ENCODE results near the gene LAMA3. TPM values are rescaled to one million over a fixed set of nuclear protein-coding genes. Genes with fewer than 3 reads are reported as not detected.

Gene LAMA3
- total and polyA plus RNA-seq, 2 donors from 2014 or later, result 4.4 to 66.0 TPM

DNA sequence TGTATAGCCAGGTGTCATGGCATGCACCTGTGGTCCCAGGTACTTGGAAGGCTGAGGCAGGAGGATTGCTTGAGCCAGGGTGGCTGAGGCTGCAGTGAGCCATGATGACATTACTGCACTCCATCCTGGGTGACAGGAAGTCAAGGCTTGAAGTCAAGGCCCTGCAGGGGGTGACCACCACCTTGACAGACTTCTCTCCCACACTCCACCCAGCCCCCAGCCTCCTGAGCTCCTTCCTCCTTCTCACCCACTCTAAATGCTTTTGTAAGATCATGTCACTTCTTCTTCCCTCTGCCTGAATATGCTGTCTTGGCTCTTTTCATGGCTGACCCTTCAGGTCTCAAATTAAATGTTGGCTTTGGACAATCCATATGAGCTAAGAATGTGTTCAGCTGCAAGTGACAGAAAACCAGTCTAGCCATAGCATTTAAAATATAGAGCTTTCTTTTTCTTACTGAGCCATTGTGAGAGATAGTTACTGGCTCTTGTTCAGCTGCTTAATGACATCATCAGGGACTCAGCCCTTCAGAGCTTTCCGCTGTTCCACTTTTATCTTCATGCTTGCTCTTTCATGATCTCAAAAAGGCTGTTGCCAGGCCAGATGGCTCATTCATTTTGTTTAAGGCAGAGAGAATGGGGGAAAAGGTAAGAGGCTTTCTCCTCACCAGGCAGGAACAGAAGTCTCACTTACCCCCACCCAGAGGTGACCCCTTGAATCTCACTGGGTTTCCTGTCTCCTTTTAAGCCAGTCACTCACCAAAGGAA, 288.6 kb downstream of the LAMA3 start:
- no peak overlapping the region for H3K4me3 ChIP-seq (ENCODE audit: low read length in 3 of 3)
- H3K36me3 ChIP-seq (ENCODE audit: control insufficient read depth in 2 of 3, insufficient read depth in 3 of 3, low read length in 3 of 3), result no peaks in the 10 kb centered on the region
- H3K27ac ChIP-seq (ENCODE audit: low read depth in 2 of 2, low read length in 2 of 2), result no peak overlapping the region
- no peaks in the 10 kb centered on the region for H3K9me3 ChIP-seq (ENCODE audit: control insufficient read depth in 2 of 3, insufficient read depth in 1 of 3, low read length in 3 of 3)
- TF ChIP-seq, protein P1, sequence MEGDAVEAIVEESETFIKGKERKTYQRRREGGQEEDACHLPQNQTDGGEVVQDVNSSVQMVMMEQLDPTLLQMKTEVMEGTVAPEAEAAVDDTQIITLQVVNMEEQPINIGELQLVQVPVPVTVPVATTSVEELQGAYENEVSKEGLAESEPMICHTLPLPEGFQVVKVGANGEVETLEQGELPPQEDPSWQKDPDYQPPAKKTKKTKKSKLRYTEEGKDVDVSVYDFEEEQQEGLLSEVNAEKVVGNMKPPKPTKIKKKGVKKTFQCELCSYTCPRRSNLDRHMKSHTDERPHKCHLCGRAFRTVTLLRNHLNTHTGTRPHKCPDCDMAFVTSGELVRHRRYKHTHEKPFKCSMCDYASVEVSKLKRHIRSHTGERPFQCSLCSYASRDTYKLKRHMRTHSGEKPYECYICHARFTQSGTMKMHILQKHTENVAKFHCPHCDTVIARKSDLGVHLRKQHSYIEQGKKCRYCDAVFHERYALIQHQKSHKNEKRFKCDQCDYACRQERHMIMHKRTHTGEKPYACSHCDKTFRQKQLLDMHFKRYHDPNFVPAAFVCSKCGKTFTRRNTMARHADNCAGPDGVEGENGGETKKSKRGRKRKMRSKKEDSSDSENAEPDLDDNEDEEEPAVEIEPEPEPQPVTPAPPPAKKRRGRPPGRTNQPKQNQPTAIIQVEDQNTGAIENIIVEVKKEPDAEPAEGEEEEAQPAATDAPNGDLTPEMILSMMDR (IDR thresholded peaks at IDR 0.05; ENCODE audit: borderline replicate concordance, extremely low read depth, insufficient read depth), result no peak
- H3K27me3 ChIP-seq (ENCODE audit: control insufficient read depth, insufficient read depth, low read length), result no peaks in the 10 kb centered on the region
- FAIRE-seq, result no peak
- peaks cover 0 to 3% (median 0%) of the 10 kb centered on the region in 3 donors for H3K4me1 ChIP-seq (ENCODE audit: control insufficient read depth in 2 of 3, insufficient read depth in 2 of 3, low read depth in 1 of 3, low read length in 3 of 3)
- intact Hi-C loops (cut with DNase I), result loop anchor here (10.0 kb wide), 1 partner anchor 57 kb away; no protein-coding TSS in a partner anchor
- no peak overlapping the region for H3K9ac ChIP-seq (ENCODE audit: low read length in 3 of 3)
- no peak for DNase-seq

DNA sequence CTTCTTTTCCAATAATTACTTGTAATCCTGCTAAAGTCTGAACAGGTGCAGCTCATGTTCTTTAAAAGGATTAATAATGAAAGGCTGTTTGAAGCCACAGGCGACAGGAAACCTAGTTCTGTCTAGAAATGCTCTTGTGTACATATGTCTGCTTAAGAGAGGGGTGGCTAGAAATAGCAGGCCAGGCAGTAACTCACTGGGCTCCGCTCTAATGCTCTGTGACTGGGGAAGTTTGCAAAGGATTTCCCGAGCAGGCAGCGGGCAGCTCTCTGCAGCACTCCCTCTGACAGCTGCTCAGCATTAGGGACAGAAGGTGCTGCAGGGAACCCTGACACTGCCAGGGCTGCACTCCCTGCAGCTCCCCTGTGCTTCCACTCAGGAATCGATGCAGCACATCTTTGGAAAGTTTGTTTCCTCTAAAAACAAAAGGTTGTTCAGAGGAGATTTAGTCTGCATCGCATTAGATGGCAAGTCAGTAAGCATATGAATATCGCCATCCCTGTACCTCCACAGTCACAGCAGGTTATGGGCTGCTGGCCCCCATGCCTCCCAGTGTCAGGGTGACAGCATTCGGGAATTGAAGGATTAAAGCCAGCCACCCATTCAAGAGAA, 292.2 kb downstream of the LAMA3 start:
- intact Hi-C loops (cut with DNase I), result no loop called here
- H3K4me1 ChIP-seq (ENCODE audit: control insufficient read depth in 2 of 3, insufficient read depth in 2 of 3, low read depth in 1 of 3, low read length in 3 of 3), result peaks cover 0 to 3% (median 0%) of the 10 kb centered on the region in 3 donors
- FAIRE-seq (no peak), DNase-seq (peak in 3 of 5 donors; percentile 50 to 66 (median 58))
- TF ChIP-seq, protein P1 (IDR thresholded peaks at IDR 0.05; ENCODE audit: borderline replicate concordance, extremely low read depth, insufficient read depth), result no peak
- no peak overlapping the region for H3K27ac ChIP-seq (ENCODE audit: low read depth in 2 of 2, low read length in 2 of 2)
- no peaks in the 10 kb centered on the region for H3K27me3 ChIP-seq (ENCODE audit: control insufficient read depth, insufficient read depth, low read length)
- H3K9me3 ChIP-seq (ENCODE audit: control insufficient read depth in 2 of 3, insufficient read depth in 1 of 3, low read length in 3 of 3), result no peaks in the 10 kb centered on the region
- no peak overlapping the region for H3K4me3 ChIP-seq (ENCODE audit: low read length in 3 of 3)
- H3K9ac ChIP-seq (ENCODE audit: low read length in 3 of 3), result no peak overlapping the region
- H3K36me3 ChIP-seq (ENCODE audit: control insufficient read depth in 2 of 3, insufficient read depth in 3 of 3, low read length in 3 of 3), result no peaks in the 10 kb centered on the region

DNA sequence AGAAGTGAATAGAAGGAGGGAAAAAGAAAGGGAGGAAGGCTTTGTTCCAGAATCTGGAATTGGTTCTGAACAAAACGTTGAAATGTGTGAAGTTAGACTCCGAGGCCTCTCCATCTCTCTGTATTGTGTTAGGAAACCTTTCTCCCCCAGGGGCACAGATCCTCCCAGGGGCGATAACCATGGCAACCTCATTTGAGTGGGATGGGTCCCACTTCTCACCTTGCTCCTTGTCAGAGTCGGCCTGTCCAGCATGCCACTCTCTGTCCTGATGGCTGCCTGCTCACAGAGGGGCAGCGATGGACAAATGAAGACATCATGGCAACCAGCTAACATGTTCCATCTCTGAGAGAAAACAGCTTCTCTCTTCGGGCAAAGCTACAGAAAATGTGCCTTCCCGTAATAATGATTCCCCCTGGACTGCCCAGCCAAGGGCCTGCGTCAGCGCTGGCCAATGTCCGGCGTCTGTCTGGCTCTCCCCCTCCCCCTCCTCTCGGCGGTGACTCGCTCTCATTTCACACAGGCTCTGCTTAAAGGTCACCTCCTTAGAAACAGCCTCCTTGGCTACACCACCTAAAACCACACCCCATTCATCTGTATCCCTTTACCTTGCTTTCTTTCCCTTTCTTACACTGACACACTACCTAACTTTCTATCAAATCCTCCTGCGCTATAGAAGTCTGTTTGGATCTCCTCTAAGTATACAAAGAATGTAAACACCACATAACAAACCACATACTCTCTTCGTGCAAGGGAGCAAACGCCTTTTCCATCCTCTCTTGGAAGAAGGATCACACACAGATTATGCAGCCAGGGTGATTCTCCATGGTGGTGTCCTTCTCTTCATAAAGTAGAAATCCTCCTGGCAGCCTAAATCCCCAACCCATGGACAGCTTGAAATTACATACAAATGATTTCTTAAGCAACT, 293.2 kb downstream of the LAMA3 start:
- Histone ChIP-seq H3K27me3 (ENCODE audit: control insufficient read depth, insufficient read depth, low read length) (no peaks in the 10 kb centered on the region), H3K4me1 (ENCODE audit: control insufficient read depth in 2 of 3, insufficient read depth in 2 of 3, low read depth in 1 of 3, low read length in 3 of 3) (peaks cover 0 to 3% (median 0%) of the 10 kb centered on the region in 3 donors), H3K9me3 (ENCODE audit: control insufficient read depth in 2 of 3, insufficient read depth in 1 of 3, low read length in 3 of 3) (no peaks in the 10 kb centered on the region), H3K9ac (ENCODE audit: low read length in 3 of 3) (no peak overlapping the region), H3K4me3 (ENCODE audit: low read length in 3 of 3) (no peak overlapping the region), H3K27ac (ENCODE audit: low read depth in 2 of 2, low read length in 2 of 2) (no peak overlapping the region), H3K36me3 (ENCODE audit: control insufficient read depth in 2 of 3, insufficient read depth in 3 of 3, low read length in 3 of 3) (no peaks in the 10 kb centered on the region)
- no peak for FAIRE-seq
- TF ChIP-seq, protein P1 (IDR thresholded peaks at IDR 0.05; ENCODE audit: borderline replicate concordance, extremely low read depth, insufficient read depth), result no peak
- intact Hi-C loops (cut with DNase I), result no loop called here
- peak; percentile 61 to 79 (median 64) for DNase-seq
